GM12891 (cell line): ENCODE results near the gene CCR3.

Experiments
- PAX5 ChIP-seq: IDR thresholded peaks from 2 replicates; pipeline ENCODE4 v1.6.1; 2011; ENCODE audit warnings: low read length, moderate library complexity, mild to moderate bottlenecking; ENCODE audit not compliant: insufficient read depth, severe bottlenecking
- POLR2A ChIP-seq: IDR thresholded peaks from 2 replicates; pipeline ENCODE4 v1.6.1; 2011; ENCODE audit warnings: low read depth, low read length, control low read depth
- POLR2AphosphoS5 ChIP-seq: IDR thresholded peaks from 2 replicates; pipeline ENCODE4 v1.6.1; 2011; ENCODE audit warnings: low read depth, low read length, control low read depth
- SPI1 ChIP-seq: IDR thresholded peaks from 2 replicates; pipeline ENCODE4 v1.6.1; 2011; ENCODE audit warnings: low read depth, low read length, control low read depth
- TAF1 ChIP-seq: IDR thresholded peaks from 2 replicates; pipeline ENCODE4 v1.6.1; 2011; ENCODE audit warnings: low read depth, low read length, control low read depth

GRCh38 chr3:46282696-46283095, 40.4 kb downstream of the CCR3 start:
- TF ChIP-seq POLR2A (no peak), POLR2AphosphoS5 (no peak), PAX5 (no peak), TAF1 (no peak), SPI1 (peak; percentile 86)
